Glutamatergic neuron (in vitro differentiated cells): ENCODE results near the gene CHTF18. TPM values are rescaled to one million over a fixed set of nuclear protein-coding genes. Genes with fewer than 3 reads are reported as not detected.

ENCODE experiments used
- DNase-seq: peaks from one replicate; pipeline ENCODE4 v3.0.0; 2022
- H3K27ac Mint-ChIP-seq: one replicate; pipeline ENCODE4 v1.8.0; 2020; ENCODE audit warnings: mild to moderate bottlenecking, mixed read lengths, inconsistent platforms; ENCODE audit not compliant: unreplicated experiment
- H3K27me3 Mint-ChIP-seq: one replicate; pipeline ENCODE4 v1.8.0; 2020; ENCODE audit warnings: mild to moderate bottlenecking, moderate library complexity, mixed read lengths, inconsistent platforms; ENCODE audit not compliant: unreplicated experiment
- H3K36me3 Mint-ChIP-seq: one replicate; pipeline ENCODE4 v1.8.0; 2020; ENCODE audit warnings: mild to moderate bottlenecking, mixed read lengths, inconsistent platforms; ENCODE audit not compliant: unreplicated experiment
- H3K4me1 Mint-ChIP-seq: one replicate; pipeline ENCODE4 v1.8.0; 2020; ENCODE audit warnings: mild to moderate bottlenecking, low read depth, mixed read lengths, inconsistent platforms; ENCODE audit not compliant: unreplicated experiment
- H3K4me3 Mint-ChIP-seq: one replicate; pipeline ENCODE4 v1.8.0; 2020; ENCODE audit warnings: mild to moderate bottlenecking, mixed read lengths, inconsistent platforms; ENCODE audit not compliant: unreplicated experiment
- H3K9me3 Mint-ChIP-seq: one replicate; pipeline ENCODE4 v1.8.0; 2020; ENCODE audit warnings: mild to moderate bottlenecking, moderate library complexity, mixed read lengths, inconsistent platforms; ENCODE audit not compliant: unreplicated experiment
- CTCF ChIP-seq: fragments of 200-600 bp; sonication (generic); IDR thresholded peaks from one replicate; pipeline ENCODE4 v1.5.0; 2021; ENCODE audit not compliant: partially characterized antibody, unreplicated experiment
- total RNA-seq: library from RNA; stranded (reverse); fragmentation: NEBNext Ultra II Directional; extraction: Animal tissue kit (Norgen Biotek cat#: 25700); gene quantifications from one replicate; pipeline ENCODE4 v1.2.1, GENCODE V29; 2021; ENCODE audit not compliant: unreplicated experiment

The CHTF18 gene
- total RNA-seq, 1 donor from 2014 or later: 49.2 TPM

GRCh38 chr16:790086-790485 lies 1.7 kb downstream of the CHTF18 start:
- no peak for DNase-seq
- Mint-ChIP-seq H3K4me1 (no peaks in the 10 kb centered on the region), H3K27me3 (peaks cover 5% of the 10 kb centered on the region), H3K36me3 (no peaks in the 10 kb centered on the region), H3K27ac (no peak overlapping the region), H3K4me3 (no peak overlapping the region), H3K9me3 (peaks cover 5% of the 10 kb centered on the region)
- TF ChIP-seq CTCF: no peak

- Mint-ChIP-seq H3K27ac (no peak overlapping the region), H3K9me3 (peaks cover 5% of the 10 kb centered on the region), H3K4me3 (no peak overlapping the region), H3K4me1 (no peaks in the 10 kb centered on the region), H3K36me3 (no peaks in the 10 kb centered on the region), H3K27me3 (peaks cover 5% of the 10 kb centered on the region)
- no peak for DNase-seq
- TF ChIP-seq CTCF: no peak
Observed at GRCh38 chr16:791131-791530, 2.7 kb downstream of the CHTF18 start.

- H3K4me1 Mint-ChIP-seq: no peaks in the 10 kb centered on the region
- H3K4me3 Mint-ChIP-seq: no peak overlapping the region
- H3K27me3 Mint-ChIP-seq: peaks cover 5% of the 10 kb centered on the region
- no peak overlapping the region for H3K27ac Mint-ChIP-seq
- H3K36me3 Mint-ChIP-seq: no peaks in the 10 kb centered on the region
- peaks cover 5% of the 10 kb centered on the region for H3K9me3 Mint-ChIP-seq
- DNase-seq: no peak
- TF ChIP-seq CTCF: no peak
Observed at GRCh38 chr16:792221-792995, 4.0 kb downstream of the CHTF18 start.

- Mint-ChIP-seq H3K4me1 (no peaks in the 10 kb centered on the region), H3K9me3 (peaks cover 5% of the 10 kb centered on the region), H3K4me3 (no peak overlapping the region), H3K36me3 (no peaks in the 10 kb centered on the region), H3K27ac (no peak overlapping the region), H3K27me3 (peaks cover 5% of the 10 kb centered on the region)
- DNase-seq: no peak
- no peak for TF ChIP-seq CTCF
Observed at GRCh38 chr16:793414-793813, 5.0 kb downstream of the CHTF18 start.

- H3K27ac Mint-ChIP-seq: no peak overlapping the region
- no peak for DNase-seq
- no peaks in the 10 kb centered on the region for H3K36me3 Mint-ChIP-seq
- peaks cover 5% of the 10 kb centered on the region for H3K9me3 Mint-ChIP-seq
- no peak overlapping the region for H3K4me3 Mint-ChIP-seq
- peaks cover 5% of the 10 kb centered on the region for H3K27me3 Mint-ChIP-seq
- no peaks in the 10 kb centered on the region for H3K4me1 Mint-ChIP-seq
- no peak for TF ChIP-seq CTCF
Observed at GRCh38 chr16:794091-794822, 5.8 kb downstream of the CHTF18 start.
